Astrocyte (in vitro differentiated cells and primary cell): Measurements from ENCODE around the gene DCST2.

Experiments used
- EZH2 ChIP-seq: IDR thresholded peaks from 2 replicates; pipeline ENCODE4 v1.6.1; 2012; ENCODE audit warnings: mild to moderate bottlenecking, low read length, inconsistent platforms; ENCODE audit not compliant: insufficient read depth
- TF ChIP-seq, protein P1 (sequence below): IDR thresholded peaks from 2 replicates; pipeline ENCODE4 v1.5.1; 2011; ENCODE audit warnings: low read depth, mild to moderate bottlenecking, inconsistent platforms, low read length, moderate library complexity; ENCODE audit not compliant: insufficient read depth

DNA sequence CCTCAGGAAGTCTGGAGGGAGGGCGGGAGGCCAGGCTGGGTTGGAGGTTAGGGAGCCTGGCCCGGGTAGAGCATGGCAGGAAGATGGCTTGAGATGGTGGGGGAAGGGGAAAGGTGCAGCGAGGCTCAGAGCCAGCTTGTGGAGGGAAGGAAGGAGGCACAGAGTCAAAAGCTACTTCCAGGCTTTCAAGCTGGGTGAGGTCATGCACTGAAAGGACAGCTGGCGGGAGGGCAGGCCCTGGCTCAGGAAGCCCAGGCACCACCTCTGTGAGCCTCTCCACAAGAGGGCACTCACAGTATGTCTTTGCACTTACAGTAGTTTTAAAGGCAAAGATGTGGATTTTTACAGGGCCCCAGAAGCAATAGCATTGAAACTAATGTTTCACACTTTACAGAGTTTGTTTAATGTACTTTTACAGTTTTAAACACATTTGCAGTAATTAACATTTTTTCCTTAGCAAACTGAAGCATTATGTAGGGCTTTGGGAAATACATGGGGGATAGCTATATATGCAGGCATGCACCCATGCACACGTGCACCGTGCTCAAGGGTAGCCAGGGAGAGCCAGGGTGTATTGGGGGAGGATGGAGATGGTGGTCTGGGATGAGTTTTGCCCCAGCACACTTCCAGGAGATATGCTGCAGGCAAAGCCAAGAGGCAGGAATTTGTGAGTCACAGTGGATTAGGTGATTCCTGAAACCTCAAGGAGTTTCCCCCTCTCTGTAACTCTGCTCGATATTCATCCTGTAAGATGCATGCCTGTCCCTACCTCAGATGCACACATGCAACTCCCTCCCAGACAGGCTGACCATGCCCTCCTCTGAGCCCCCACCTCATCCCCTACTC, 11.5 kb upstream of the DCST2 start:
- TF ChIP-seq, protein P1, sequence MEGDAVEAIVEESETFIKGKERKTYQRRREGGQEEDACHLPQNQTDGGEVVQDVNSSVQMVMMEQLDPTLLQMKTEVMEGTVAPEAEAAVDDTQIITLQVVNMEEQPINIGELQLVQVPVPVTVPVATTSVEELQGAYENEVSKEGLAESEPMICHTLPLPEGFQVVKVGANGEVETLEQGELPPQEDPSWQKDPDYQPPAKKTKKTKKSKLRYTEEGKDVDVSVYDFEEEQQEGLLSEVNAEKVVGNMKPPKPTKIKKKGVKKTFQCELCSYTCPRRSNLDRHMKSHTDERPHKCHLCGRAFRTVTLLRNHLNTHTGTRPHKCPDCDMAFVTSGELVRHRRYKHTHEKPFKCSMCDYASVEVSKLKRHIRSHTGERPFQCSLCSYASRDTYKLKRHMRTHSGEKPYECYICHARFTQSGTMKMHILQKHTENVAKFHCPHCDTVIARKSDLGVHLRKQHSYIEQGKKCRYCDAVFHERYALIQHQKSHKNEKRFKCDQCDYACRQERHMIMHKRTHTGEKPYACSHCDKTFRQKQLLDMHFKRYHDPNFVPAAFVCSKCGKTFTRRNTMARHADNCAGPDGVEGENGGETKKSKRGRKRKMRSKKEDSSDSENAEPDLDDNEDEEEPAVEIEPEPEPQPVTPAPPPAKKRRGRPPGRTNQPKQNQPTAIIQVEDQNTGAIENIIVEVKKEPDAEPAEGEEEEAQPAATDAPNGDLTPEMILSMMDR: peak; percentile 66
- no peak for TF ChIP-seq EZH2
